ENCODE data around the gene TSHZ3.

TSHZ3 gene

GRCh38 chr19:31351855-31352195 lies 2.6 kb upstream of the TSHZ3 start:
- H3K4me3 ChIP-seq (replicated peaks; ENCODE audit: low read depth, low read length) = peak overlapping the region; percentile 72
- no peak for DNase-seq (ENCODE audit: low read depth)
- no peak for TF ChIP-seq CTCF (IDR thresholded peaks at IDR 0.05; ENCODE audit: low read length, missing control alignments)

- peak overlapping the region; percentile 72 for H3K4me3 ChIP-seq (replicated peaks; ENCODE audit: low read depth, low read length)
- TF ChIP-seq CTCF (IDR thresholded peaks at IDR 0.05; ENCODE audit: low read length, missing control alignments) = no peak
- peak; percentile 64 for DNase-seq (ENCODE audit: low read depth)
Observed at GRCh38 chr19:31351056-31351854, 2.0 kb upstream of the TSHZ3 start.

- H3K4me3 ChIP-seq (replicated peaks; ENCODE audit: low read depth, low read length) = peak overlapping the region; percentile 72
- peak; percentile 56 for DNase-seq (ENCODE audit: low read depth)
- no peak for TF ChIP-seq CTCF (IDR thresholded peaks at IDR 0.05; ENCODE audit: low read length, missing control alignments)
Observed at GRCh38 chr19:31350693-31351055, 1.4 kb upstream of the TSHZ3 start.

- DNase-seq (ENCODE audit: low read depth) = peak; percentile 34
- no peak for TF ChIP-seq CTCF (IDR thresholded peaks at IDR 0.05; ENCODE audit: low read length, missing control alignments)
- H3K4me3 ChIP-seq (replicated peaks; ENCODE audit: low read depth, low read length) = peak overlapping the region; percentile 72
Observed at GRCh38 chr19:31350033-31350692, 927 bp upstream of the TSHZ3 start.

GRCh38 chr19:31348481-31349159 lies 616 bp downstream of the TSHZ3 start:
- peak overlapping the region; percentile 72 for H3K4me3 ChIP-seq (replicated peaks; ENCODE audit: low read depth, low read length)
- peak; percentile 26 for DNase-seq (ENCODE audit: low read depth)
- TF ChIP-seq CTCF (IDR thresholded peaks at IDR 0.05; ENCODE audit: low read length, missing control alignments) = no peak

GRCh38 chr19:31347828-31348392 lies 1.3 kb downstream of the TSHZ3 start:
- peak overlapping the region; percentile 72 for H3K4me3 ChIP-seq (replicated peaks; ENCODE audit: low read depth, low read length)
- DNase-seq (ENCODE audit: low read depth) = no peak
- no peak for TF ChIP-seq CTCF (IDR thresholded peaks at IDR 0.05; ENCODE audit: low read length, missing control alignments)

Data from fibroblast of pulmonary artery (primary cell).